HG02938 (cell line): ENCODE results near the gene SNX5.

Experiments used
- ATAC-seq: cut with Tn5 transposase; IDR thresholded peaks from one replicate; pipeline ENCODE4 v1.9.1; 2021; ENCODE audit warnings: mild to moderate bottlenecking, moderate library complexity; ENCODE audit not compliant: unreplicated experiment

SNX5 gene

DNA sequence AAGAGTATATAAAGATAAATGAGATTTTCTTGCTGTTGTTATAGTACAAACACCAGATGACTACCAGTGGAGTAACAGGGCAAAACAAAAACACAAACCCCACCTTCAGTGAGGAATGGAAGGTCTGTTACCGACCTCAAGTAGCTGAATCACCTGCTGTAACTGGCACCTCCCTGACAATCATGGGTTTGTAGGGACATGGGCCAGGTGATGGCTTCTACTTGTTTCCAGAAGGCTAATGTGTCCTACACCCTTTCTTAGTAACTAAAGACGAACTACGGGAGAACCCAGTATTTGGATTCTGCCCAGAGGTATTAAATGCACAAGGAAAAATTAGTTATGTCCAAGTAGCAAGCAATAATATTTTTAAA, 26.8 kb downstream of the SNX5 start:
- no peak for ATAC-seq

DNA sequence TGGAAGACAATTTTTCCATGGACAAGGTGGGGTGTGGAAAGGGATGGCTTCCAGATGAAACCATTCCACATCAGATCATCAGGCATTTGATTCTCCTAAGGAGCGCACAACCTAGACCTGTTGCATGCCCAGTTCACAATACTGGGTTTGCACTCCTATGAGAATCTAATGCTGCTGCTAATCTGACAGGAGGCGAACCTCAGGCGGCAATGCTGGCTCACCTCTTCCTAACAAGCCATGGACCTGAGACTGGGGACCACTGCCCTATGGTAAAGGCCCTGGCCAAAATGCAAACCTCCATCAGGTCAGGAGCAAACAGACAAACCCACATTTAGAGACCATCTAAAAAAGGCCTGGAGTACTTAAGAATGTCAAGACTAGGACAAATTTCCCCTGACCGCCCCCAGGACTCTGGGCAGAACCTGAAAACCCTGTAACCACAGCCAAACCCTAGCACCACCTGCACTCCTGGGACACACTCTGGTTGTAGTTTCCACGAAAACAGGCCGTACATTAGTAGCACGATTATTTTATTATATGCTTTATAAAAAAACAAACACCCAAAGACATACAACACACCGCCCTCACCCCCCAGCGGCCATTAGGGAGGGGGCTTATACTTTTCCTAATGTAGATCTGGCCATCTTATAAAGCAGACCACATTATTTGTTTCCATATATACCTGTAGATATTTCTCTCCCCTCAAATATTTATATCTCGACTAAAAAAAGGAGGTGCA, 27.3 kb downstream of the SNX5 start:
- no peak for ATAC-seq

DNA sequence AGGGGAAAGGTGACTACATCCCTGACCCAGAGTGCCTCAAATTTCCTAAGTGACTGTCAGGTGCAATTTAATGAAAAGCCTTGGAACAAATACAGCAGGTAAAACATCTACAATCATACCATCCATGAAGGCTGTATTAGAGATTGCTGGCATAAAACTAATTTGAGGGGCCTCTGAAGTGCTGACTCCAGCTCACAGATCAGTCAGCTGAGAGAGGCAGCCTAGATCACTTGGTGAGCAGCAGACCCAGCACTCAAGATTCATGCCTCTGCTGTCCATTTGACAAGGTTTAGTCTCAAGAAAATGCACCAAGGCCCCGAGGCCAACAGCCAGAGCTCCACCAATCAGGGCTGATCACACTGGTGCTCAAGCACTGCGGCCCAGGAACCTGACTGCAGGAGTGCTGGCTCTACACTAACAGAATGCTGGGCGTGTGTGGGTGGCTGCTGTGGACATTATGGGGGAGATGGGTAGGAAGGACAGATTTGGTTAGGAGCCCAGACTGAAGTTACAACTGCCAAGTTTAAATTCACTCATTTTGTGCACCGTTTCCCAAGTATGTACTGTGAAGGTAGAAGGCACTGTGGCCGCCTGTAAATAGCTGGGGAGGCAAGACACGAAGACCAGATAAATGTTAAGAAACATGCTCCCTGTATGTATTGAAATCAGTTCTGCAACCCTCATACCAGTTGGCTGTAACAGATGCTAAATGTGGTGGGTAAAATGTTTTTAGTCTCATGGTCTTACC, 28.2 kb downstream of the SNX5 start:
- no peak for ATAC-seq

DNA sequence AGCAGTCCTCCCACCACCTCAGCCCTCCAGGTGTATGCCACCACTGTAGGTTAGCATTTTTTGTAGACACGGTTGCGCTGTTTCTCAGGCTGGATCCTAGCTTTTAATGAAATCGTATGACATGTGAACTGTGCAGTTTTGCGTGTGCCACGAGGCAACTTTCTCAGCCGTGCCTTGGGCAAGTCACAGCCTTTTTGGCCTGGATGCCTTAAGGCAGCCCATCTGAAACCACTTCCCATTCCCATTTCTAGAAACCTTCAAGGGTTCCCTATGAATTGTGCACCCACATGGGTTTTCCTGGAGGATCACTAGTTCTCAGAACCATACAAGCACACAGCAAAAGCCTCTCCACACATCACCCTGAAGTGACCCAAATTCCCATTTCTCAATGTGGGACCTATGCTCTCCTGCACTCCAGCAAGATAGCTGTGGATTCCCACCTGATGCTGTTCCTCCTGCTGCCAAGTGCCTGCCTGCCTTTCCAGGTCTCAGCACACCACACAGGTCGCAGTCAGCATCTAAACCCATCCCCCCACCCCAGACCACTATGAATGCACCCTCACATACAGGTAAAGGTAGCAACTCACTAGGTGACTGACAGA, 28.9 kb downstream of the SNX5 start:
- ATAC-seq, result no peak

DNA sequence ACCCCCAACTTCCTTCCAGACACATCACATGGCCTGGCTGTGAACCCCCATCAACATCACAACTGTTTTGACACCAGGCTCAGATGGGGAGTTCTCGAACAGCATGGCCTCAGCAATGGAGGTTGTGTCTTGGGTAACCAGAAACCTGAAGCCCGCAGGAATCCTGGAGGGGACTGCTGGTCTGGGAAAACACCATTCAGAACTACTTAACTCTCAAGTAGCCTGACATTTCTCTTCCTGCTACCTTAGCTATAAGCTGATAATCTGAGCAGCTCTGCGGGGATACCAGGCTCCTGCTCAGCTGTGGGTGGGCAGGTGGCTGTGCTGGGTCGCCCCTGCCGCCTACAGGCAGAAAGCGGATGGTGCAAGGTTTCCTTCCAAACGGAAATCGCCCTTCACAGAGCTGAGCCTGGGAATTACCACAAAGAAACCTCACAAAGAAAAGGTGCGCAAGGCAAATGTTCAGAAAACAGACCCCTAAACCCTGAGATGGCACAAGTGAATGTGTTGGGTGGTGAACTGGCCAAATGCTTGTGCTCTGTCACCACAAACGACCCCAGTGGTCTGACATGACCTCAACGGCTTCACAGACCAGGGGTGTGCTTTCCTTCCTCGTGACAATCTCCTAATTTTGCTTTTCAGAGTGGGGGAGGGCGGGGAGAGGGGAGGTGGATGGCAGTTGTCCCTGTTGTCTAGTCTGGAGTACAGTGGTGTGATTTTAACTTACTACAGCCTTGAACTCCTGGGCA, 29.5 kb downstream of the SNX5 start:
- peak; percentile 71 for ATAC-seq

- ATAC-seq, result no peak
Observed at GRCh38 chr20:17936761-17937732, 31.5 kb downstream of the SNX5 start.

DNA sequence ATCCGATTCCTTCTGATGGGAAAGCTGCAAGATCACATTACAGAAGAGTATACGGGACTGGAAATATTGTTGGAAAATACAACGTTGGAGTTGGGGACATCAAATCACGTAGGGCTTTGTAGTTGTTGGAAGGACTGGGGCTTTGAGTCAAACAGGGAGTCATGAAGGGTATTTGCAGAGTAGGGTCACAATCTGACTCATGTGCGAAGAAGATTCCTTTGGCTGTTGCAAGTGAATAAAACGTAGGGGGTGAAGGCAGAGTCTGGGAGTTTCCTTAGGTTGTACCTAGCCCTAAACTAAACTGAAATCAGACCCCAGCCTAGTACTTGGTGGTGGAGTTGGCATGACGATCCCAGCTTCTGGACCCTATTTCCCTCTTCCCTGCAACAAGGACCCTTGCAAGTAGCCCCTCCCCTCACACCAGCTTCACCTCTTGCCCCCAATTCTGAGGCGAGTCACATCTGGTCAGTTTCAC, 32.3 kb downstream of the SNX5 start:
- ATAC-seq, result no peak

- ATAC-seq, result no peak
Observed at GRCh38 chr20:17935761-17936160, 32.8 kb downstream of the SNX5 start.

DNA sequence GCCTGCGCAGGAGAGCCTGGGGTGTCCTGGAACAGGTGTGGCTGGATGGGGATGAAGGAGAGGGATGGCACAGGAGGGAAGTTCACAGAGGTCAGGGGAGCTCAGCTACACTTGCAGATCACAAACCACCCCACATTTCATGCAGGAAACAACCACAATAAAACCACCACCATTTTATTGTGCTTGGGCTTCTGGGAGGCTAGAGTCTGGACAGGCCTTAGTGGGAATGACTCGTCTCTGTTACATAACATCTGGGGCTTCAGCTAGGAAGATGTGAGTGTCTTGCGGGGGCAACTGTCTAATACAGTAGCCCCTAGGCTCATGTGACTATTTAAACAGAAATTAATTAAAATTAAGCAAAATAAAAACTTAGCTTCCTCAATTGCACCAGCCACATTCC, 33.4 kb downstream of the SNX5 start:
- no peak for ATAC-seq

GRCh38 chr20:17934141-17934862, 34.3 kb downstream of the SNX5 start:
- ATAC-seq, result no peak

DNA sequence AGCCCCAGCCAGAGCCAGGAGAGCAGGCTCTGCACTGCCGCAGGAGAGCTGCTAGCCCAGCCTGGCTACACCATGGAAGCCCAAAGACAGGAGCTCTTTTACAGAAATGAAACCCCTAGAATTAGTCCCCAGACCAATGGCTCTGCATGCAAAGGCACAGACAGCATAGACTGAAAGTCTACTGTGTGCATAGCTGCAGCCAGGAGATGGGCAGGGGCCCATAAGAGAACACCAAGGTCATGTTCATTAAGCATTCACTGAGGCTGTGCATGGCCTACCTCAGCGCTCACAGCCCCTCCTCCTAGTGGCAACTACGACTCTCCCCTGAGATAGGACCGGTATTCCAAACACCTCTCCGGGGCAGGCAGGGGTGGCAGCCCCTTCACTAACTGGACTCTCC, 34.9 kb downstream of the SNX5 start:
- ATAC-seq, result no peak

DNA sequence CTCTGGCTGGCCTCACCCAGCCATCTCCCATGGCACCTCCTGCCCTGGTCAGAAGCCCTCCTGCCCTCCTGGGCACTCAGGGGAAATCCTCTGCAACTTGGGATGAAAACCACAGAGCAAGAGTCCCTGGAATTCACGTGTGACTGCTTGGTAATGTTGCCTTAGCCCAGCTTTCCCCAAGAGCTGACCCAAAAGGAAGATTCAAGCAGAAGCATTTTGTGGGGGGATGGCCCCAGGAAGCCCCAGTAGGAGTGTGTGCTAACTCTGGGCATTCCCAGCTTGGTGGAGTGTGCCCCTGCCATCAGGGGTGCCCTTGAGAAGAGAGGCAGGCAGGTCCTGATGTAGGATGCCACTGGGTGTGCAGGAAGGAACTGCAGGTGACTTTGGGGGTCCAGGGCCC, 35.5 kb downstream of the SNX5 start:
- ATAC-seq, result no peak

DNA sequence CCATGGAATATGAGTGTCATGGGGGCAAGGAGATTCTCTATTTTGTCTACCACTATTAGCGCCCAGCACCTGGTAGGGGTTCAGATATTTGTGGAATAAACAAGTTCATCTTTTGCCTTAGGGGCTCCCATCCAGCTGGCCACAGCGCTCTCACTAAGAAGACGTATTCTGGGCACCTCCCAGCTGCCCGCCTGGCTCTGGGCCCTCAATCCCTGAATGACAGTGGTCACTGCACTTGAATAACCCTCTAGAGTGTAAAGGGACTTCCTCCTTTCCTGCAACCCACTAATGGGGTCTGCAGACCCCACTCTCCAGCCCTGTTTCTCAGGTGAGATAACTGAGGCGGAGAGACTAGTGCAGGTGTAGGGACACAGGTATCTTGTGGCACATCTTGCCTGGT, 36.2 kb downstream of the SNX5 start:
- ATAC-seq, result no peak

DNA sequence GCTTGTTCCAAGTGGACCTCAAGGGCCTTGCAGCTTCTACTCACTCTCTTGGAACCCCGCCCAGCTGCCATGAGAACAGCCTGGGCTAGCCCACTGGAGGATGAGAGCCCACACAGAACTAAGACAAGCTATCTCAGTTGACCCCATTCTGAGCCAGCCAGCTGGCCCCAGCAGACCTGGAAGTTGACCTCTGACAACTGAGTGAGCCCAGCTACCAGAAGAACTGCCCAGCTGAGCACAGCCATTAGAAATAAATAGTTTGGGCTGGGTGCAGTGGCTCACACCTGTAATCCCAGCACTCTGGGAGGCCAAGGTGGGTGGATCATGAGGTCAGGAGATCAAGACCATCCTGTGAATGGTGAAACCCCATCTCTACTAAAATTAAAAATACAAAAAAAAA, 37.1 kb downstream of the SNX5 start:
- no peak for ATAC-seq

DNA sequence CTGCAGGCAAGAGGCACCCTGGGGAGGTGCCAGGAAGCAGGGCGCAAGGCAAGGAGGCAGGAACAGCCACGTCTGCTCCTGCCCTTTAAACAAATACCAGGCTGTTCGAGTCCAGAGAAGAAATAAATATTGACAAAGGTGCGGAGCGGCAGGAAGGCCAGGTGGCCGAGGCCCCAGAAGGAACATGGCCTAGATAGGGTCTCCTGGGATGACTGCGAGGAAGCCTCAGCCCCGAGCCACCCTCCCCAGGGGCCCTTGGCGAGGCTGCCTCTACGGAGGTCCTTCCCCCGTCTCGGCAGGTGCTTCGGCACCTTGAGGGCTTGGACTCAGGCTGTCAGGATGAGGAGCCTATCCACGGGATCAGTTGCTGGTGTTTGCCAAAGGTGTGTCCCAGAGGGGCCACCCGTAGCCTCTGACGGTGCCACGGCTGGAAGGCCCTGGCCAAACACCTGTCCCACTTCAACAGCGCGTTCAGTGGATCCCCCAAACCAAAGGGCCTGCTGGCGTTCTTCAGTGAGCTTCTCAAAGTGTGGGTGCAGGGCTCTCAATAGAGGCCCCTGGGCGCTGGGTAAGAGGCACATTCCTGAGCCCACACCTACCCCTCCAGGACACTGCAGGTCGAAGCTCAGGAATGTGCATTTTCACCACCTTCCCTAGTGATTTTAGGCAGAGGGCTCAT, 39.8 kb downstream of the SNX5 start:
- ATAC-seq, result no peak

DNA sequence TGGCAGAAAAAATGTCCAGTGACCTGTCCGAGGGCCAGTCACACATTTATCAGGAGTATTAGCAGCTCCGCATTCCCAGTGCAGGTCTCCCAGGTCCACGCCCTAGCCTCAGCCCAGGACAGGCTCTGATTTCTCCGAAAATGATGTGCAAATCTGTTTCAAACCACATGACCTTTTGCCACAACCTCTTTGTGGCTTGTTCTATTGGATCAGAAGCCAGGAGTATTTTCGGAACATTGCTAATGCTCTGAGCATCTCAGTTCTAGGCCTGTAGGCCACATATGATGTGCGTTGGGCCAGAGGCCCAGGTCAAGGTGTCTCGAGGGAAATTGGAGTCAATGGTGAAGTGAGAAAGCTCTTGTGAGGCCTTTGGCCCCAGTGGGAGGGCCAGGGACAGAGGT, 40.4 kb downstream of the SNX5 start:
- ATAC-seq, result no peak

DNA sequence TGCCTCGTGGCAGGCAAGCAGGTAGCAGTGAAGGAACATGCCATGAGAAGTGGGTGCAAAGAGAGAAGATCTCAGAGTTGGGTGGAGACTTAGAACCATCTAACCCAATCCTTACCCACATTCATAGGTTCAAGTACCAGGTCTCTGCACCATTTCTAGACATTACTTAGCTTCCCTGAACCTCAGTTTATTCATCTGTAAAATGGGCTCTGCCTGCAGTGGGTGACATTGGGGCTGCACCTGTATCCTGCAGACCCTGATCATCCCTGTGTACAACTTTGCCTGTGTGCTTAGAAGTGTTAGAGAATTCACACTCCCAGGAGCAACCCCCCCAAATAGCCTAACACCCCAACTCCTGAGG, 42.7 kb downstream of the SNX5 start:
- ATAC-seq, result no peak

DNA sequence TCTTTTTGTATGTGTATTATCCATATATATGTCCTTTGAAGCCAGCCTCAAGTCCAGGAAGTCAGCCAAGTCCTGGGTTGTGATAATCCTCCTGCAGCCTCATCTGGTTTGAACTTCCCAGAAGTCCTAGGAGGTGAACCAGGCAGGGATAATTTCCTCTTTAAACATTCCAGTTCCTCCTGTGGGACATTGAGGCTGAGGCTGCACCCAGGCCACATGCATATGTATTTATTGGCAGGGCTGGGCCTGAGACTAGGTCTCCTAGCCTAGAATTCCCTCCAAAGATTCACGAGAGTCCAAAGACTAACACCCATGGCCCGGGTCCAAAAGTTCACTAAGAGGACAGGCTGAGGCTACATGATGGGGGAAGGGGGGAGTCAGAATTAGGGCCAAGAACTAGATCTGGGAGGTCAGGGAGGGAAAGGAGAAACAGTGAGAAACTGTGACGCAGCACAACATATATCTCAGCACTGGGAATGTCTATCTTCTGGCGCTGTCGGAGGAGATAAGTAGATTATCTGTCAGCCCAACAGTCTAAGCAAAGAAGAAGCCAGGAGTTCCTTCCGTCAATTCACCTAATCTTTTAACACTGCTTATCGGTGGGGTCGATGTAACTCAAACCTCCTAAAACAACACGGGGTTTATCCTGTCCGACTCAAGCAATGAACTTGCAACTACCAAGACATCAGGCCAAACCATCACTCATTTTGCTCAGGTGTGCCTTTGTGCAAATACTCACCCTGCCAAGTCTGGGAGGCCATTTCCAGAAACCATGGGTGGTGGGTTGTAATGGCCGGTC, 43.3 kb downstream of the SNX5 start:
- ATAC-seq, result no peak
